MM.1S (cell line): ENCODE results near the gene DQX1.

Experiments used
- DNase-seq: peaks from one replicate; pipeline ENCODE4 v3.0.0-alpha.2; 2015
- H2AFZ ChIP-seq: fragments of 300-600 bp; sonication (generic); 2 replicates; pipeline ENCODE4 v1.6.0; 2016; ENCODE audit warnings: antibody characterized with exemption, low read length
- H3F3A ChIP-seq: fragments of 300-600 bp; sonication (generic); 2 replicates; pipeline ENCODE4 v1.6.1; 2016; ENCODE audit warnings: mild to moderate bottlenecking, antibody characterized with exemption, low read length, moderate library complexity, mixed read lengths; ENCODE audit not compliant: insufficient read depth
- H3K27ac ChIP-seq: fragments of 300-600 bp; sonication (generic); 2 replicates; pipeline ENCODE4 v1.5.1; 2016; ENCODE audit warnings: mild to moderate bottlenecking, low read length
- H3K27me3 ChIP-seq: fragments of 300-600 bp; sonication (generic); replicated peaks from 2 replicates; pipeline ENCODE4 v1.6.0; 2016; ENCODE audit warnings: low read length; ENCODE audit not compliant: insufficient read depth
- H3K36me3 ChIP-seq: fragments of 300-600 bp; sonication (generic); replicated peaks from 2 replicates; pipeline ENCODE4 v1.6.1; 2016; ENCODE audit warnings: mild to moderate bottlenecking, low read length, mixed read lengths; ENCODE audit not compliant: insufficient read depth
- H3K4me1 ChIP-seq: fragments of 300-600 bp; sonication (generic); 2 replicates; pipeline ENCODE4 v1.6.1; 2016; ENCODE audit warnings: low read length, mixed read lengths
- H3K4me2 ChIP-seq: fragments of 300-600 bp; sonication (generic); 2 replicates; pipeline ENCODE4 v1.6.0; 2016; ENCODE audit warnings: low read depth, low read length
- H3K4me3 ChIP-seq: fragments of 300-600 bp; sonication (generic); 2 replicates; pipeline ENCODE4 v1.5.1; 2016; ENCODE audit warnings: low read length, mixed read lengths
- H3K79me2 ChIP-seq: fragments of 300-600 bp; sonication (generic); 2 replicates; pipeline ENCODE4 v1.6.1; 2016; ENCODE audit warnings: mixed run types, low read length, mixed read lengths
- H3K9ac ChIP-seq: fragments of 300-600 bp; sonication (generic); 2 replicates; pipeline ENCODE4 v1.6.1; 2016; ENCODE audit warnings: low read length, mixed read lengths
- H3K9me2 ChIP-seq: fragments of 300-600 bp; sonication (generic); replicated peaks from 2 replicates; pipeline ENCODE4 v1.6.1; 2016; ENCODE audit warnings: mild to moderate bottlenecking, low read length, mixed read lengths; ENCODE audit not compliant: insufficient read depth
- H3K9me3 ChIP-seq: fragments of 300-600 bp; sonication (generic); replicated peaks from 2 replicates; pipeline ENCODE4 v1.6.1; 2016; ENCODE audit warnings: mild to moderate bottlenecking, low read length, mixed read lengths; ENCODE audit not compliant: insufficient read depth
- H4K20me1 ChIP-seq: fragments of 300-600 bp; sonication (generic); 2 replicates; pipeline ENCODE4 v1.6.1; 2016; ENCODE audit warnings: mild to moderate bottlenecking, low read length, moderate library complexity, mixed read lengths; ENCODE audit not compliant: insufficient read depth
- CTCF ChIP-seq: fragments of 300-600 bp; sonication (generic); IDR thresholded peaks from 2 replicates; pipeline ENCODE4 v1.5.1; 2016; ENCODE audit warnings: antibody characterized with exemption, low read length, mixed read lengths
- EZH2 ChIP-seq: fragments of 300-600 bp; sonication (generic); optimal IDR thresholded peaks from 2 replicates; pipeline ENCODE3; 2017; ENCODE audit warnings: low read depth, mild to moderate bottlenecking, antibody characterized with exemption, low read length, mixed read lengths
- EZH2phosphoT487 ChIP-seq: fragments of 300-600 bp; sonication (generic); IDR thresholded peaks from 2 replicates; pipeline ENCODE4 v1.6.1; 2018; ENCODE audit warnings: antibody characterized with exemption, low read length

Gene DQX1

DNA sequence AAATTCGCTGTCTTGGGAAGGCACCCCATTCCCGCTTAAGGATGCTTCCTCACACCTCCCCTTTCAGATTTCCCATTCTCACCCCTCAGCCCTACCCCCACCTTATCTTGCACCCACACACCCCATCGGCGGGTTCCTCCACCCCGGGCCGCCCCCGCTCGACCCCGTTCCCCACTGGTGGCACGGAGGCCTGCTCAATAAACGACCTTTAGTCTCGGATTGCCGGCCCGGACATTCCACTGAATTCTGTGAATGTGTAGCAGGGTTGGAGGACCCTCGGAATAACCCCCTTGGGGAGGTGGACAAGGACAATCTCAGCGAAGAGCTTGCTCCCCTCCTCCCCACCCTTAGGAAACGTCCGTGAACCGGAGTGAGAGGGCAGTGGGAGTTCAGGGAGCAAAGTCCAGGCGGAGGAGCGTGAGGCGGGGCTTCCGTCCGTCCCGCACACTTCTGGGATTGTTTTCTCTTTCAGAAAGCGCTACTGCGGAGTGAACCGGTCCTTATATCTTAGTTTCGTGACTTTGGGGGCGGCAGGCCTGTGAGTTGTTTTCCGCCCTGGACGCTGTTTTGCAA lies 23.8 kb downstream of the DQX1 start:
- H3K27me3 ChIP-seq = peaks cover 25% of the 10 kb centered on the region
- H3K79me2 ChIP-seq = peaks cover 13% of the 10 kb centered on the region
- H3K36me3 ChIP-seq = no peaks in the 10 kb centered on the region
- peak overlapping the region; percentile 44; the same call in 1 of the 2 replicates for H3K9ac ChIP-seq
- H3F3A ChIP-seq = 0 out of 2 replicates have a peak, but pooled peaks cover 14% of the 10 kb centered on the region
- no peaks in the 10 kb centered on the region for H3K9me2 ChIP-seq
- peak overlapping the region; percentile 90 for H3K4me2 ChIP-seq
- DNase-seq = no peak
- peak overlapping the region; percentile 64 for H3K4me3 ChIP-seq
- H4K20me1 ChIP-seq = no peaks in the 10 kb centered on the region
- peak overlapping the region; percentile 96 for H2AFZ ChIP-seq
- peaks cover 9% of the 10 kb centered on the region for H3K4me1 ChIP-seq
- TF ChIP-seq EZH2phosphoT487 (no peak), CTCF (no peak), EZH2 (no peak)
- no peaks in the 10 kb centered on the region for H3K9me3 ChIP-seq
- no peak overlapping the region for H3K27ac ChIP-seq

- Histone ChIP-seq H3K4me2 (no peak overlapping the region), H3K9ac (no peak overlapping the region), H3K4me3 (no peak overlapping the region)
Measured at GRCh38 chr2:74501335-74502071, 24.5 kb downstream of the DQX1 start.

DNA sequence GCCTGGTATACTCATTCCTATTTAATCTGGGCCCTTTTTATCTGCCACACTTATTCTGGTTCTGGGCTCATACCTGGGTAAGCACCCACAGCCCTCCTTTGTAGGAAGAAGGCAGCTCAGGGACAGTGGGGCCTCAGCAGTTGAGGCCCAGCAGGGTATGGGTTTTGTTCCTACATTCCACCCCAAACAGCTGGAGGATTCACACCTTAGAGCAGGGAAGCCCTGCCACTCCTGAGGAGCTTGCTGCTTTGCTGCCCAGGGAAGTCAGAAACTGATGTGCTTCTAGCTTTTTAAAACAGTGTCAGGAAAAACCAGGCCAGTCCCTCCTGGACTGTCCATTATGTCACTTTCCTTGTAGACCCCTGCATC lies 25.5 kb downstream of the DQX1 start:
- no peak overlapping the region for H3K9ac ChIP-seq
- H3K4me3 ChIP-seq = no peak overlapping the region
- H3K27ac ChIP-seq = no peak overlapping the region
- no peaks in the 10 kb centered on the region for H3K9me3 ChIP-seq
- peaks cover 6% of the 10 kb centered on the region; the same call in 1 of the 2 replicates for H3K4me1 ChIP-seq
- DNase-seq = no peak
- no peak overlapping the region for H3K4me2 ChIP-seq
- no peak overlapping the region for H2AFZ ChIP-seq
- H3K27me3 ChIP-seq = peaks cover 25% of the 10 kb centered on the region
- H3K79me2 ChIP-seq = no peaks in the 10 kb centered on the region
- H3F3A ChIP-seq = 0 out of 2 replicates have a peak, but pooled peaks cover 14% of the 10 kb centered on the region
- TF ChIP-seq EZH2phosphoT487 (no peak), EZH2 (no peak), CTCF (no peak)
- no peaks in the 10 kb centered on the region for H3K36me3 ChIP-seq
- no peaks in the 10 kb centered on the region for H3K9me2 ChIP-seq
- H4K20me1 ChIP-seq = no peaks in the 10 kb centered on the region

More at GRCh38 chr2:74501335-74502071, 24.5 kb downstream of the DQX1 start:
- TF ChIP-seq CTCF (no peak), EZH2 (no peak), EZH2phosphoT487 (no peak)
- Histone ChIP-seq H3K36me3 (no peaks in the 10 kb centered on the region), H4K20me1 (no peaks in the 10 kb centered on the region), H3K9me2 (no peaks in the 10 kb centered on the region), H3F3A (0 out of 2 replicates have a peak, but pooled peaks cover 14% of the 10 kb centered on the region), H3K27me3 (peaks cover 25% of the 10 kb centered on the region), H3K4me1 (peaks cover 7% of the 10 kb centered on the region), H3K27ac (no peak overlapping the region), H3K9me3 (no peaks in the 10 kb centered on the region), H2AFZ (no peak overlapping the region), H3K79me2 (peaks cover 6% of the 10 kb centered on the region)
- no peak for DNase-seq
